LNCaP clone FGC (cell line): ENCODE measurements around the gene FOXB2.
"Not testable (repeated sequence)": the region's sequence is repeated elsewhere in the genome, so short reads cannot be mapped to it uniquely, and the experiment has no call there.

ENCODE experiments used
- DNase-seq: peaks from one replicate; pipeline ENCODE4 v3.0.0-alpha.2; 2011; ENCODE audit warnings: low read depth
- H3K4me3 ChIP-seq: 2 replicates; pipeline ENCODE4 v1.5.1; 2011; ENCODE audit warnings: mild to moderate bottlenecking, low read depth, low read length, control low read depth
- TF ChIP-seq, protein P1 (sequence below): IDR thresholded peaks from 2 replicates; pipeline ENCODE4 v1.5.1; 2012; ENCODE audit warnings: mild to moderate bottlenecking; ENCODE audit not compliant: control insufficient read depth, insufficient read depth; ENCODE audit errors: extremely low read depth

Gene FOXB2

DNA sequence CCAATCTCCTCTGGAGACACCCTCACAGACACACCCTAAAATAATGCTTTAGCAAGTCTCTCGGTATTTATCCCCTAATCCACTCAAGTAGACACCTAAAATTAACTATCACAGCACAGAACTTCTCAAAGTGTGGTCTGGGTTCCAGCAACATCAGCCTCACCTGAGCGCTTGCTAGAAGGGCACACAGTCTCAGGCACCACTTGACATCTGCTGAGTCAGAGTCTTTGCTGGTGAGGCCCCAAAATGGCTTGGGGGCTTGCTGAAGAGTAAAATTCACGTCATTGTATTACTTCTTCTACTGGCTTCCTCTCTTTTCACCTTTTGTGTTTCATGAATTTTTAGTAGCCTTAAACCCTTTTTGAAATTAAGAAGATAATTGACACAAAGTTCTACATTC lies 9.0 kb downstream of the FOXB2 start:
- TF ChIP-seq, protein P1, sequence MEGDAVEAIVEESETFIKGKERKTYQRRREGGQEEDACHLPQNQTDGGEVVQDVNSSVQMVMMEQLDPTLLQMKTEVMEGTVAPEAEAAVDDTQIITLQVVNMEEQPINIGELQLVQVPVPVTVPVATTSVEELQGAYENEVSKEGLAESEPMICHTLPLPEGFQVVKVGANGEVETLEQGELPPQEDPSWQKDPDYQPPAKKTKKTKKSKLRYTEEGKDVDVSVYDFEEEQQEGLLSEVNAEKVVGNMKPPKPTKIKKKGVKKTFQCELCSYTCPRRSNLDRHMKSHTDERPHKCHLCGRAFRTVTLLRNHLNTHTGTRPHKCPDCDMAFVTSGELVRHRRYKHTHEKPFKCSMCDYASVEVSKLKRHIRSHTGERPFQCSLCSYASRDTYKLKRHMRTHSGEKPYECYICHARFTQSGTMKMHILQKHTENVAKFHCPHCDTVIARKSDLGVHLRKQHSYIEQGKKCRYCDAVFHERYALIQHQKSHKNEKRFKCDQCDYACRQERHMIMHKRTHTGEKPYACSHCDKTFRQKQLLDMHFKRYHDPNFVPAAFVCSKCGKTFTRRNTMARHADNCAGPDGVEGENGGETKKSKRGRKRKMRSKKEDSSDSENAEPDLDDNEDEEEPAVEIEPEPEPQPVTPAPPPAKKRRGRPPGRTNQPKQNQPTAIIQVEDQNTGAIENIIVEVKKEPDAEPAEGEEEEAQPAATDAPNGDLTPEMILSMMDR: no peak
- no peak for DNase-seq
- H3K4me3 ChIP-seq: no peak overlapping the region

DNA sequence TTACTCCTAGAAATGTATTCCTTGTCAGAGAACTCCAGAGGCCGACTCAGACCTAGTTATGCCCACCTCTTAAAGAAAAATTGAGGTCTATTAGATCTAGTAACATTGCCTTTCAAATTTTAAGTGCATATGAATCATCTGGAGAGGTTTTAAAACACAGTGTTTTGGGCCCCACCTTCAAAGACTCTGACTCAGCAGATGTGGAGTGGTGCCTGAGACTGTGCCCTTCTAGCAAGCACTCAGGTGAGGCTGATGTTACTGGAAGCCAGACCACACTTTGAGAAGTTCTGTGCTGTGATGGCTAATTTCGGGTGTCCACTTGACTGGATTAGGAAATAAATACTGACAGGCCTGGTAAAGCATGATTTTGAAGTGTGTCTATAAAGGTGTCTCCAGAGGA lies 10.6 kb downstream of the FOXB2 start:
- TF ChIP-seq, protein P1: no peak
- DNase-seq: no peak
- no peak overlapping the region for H3K4me3 ChIP-seq

DNA sequence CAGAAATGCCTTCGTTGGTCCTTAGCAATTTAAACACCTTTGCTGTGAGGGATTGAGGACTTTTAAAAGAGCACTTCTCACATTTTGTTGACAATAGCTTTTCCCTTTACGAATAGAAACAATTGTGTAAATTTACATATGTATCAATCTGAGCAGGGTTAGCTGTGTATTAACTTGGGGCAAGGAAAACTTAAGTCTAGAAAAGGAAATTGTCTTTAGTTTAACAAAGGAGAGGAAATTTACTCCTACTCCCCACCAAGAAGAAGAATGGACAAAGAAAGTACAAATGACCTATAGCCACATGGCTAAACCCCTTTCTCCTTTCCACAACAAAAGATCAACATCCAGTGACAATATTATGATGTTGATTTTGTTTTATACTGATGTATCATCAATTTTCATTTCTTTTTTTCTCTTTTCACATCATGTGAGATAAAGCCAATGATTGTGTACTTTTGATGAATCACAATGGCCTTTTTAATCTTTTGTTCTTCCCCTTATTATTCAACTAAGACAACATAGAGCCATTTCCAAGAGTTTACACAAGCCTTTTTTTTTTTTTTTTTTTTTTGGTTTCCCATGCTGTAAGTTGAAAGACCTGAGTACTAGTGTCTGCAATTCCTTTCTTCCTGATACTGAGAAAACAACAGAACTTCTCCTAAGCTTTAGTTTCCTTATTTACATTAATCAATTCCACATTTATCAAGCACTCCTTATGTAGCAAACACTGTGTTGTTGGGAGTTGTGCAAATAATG lies 19.0 kb downstream of the FOXB2 start:
- H3K4me3 ChIP-seq: no peak overlapping the region
- TF ChIP-seq, protein P1: no peak
- DNase-seq: no peak

DNA sequence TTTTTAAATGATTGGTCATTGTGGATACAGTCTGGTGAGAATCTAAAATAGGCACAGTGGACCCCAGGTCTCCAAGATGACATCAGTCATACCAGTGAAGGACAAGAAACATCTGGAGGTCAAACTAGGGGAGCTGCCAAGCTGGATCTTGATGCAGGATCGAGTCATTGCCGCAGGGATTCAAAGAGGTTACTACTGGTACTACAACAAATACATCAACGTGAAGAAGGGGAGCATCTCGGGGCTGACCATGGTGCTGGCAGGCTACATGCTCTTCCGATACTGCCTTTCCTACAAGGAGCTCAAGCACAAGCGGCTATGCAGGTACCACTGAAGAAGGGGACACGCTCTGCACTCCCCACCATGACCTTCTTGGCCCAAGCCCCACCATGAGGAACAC lies 20.9 kb downstream of the FOXB2 start:
- no peak for DNase-seq
- TF ChIP-seq, protein P1: no peak
- no peak overlapping the region for H3K4me3 ChIP-seq

DNA sequence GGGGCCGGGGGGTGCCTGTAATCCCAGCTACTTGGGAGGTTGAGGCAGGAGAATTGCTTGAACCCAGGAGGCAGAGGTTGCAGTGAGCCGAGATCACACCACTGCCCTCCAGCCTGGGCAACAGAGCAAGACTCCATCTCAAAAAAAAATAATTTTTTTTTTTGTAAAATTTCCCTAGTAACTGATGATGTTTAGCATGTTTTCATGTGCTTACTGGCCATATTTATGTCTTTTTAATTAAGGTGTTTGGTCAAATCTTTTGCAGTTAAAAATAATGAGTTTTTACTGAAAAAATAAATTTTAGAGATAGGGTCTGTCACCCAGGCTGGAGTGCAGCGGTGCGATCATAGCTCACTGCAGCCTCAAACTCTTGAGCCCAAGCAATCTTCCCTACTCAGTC lies 24.3 kb downstream of the FOXB2 start:
- H3K4me3 ChIP-seq, DNase-seq: not testable (repeated sequence)

DNA sequence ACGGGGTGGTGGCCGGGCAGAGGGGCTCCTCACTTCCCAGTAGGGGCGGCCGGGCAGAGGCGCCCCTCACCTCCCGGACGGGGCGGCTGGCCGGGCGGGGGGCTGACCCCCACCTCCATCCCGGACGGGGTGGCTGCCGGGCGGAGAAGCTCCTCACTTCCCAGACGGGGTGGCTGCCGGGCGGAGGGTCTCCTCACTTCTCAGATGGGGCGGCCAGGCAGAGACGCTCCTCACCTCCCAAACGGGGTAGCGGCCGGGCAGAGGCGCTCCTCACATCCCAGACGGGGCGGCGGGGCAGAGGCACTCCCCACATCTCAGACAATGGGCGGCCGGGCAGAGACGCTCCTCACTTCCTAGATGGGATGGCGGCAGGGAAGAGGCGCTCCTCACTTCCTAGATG lies 41.2 kb downstream of the FOXB2 start:
- not testable (repeated sequence) for H3K4me3 ChIP-seq, DNase-seq

DNA sequence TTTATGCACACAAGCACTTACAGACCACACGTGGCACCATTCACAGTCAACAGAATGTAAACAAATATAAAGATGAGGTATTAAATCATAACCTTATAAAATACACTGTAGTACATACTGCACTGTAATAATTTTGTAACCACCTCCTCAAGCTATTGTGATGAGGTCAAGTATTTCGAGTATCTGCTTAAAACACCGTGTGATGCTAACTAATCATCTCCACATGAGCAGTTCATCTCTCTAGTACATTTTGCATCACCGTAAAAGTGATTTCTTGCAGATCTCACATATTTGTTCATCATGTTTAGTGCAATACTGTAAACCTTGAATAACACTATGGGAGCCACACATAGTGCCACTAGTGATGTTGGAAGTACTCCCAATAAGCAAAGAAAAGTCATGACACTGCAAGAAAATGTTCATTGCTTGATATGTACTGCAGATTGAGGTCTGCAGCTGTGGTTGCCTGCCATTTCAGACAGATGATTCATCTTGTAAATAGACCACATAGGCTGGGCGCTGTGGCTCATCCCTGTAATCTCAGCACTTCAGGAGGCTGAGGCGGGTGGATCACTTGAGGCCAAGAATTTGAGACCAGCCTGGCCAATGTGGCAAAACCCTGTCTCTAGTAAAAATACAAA lies 44.3 kb downstream of the FOXB2 start:
- H3K4me3 ChIP-seq: no peak overlapping the region
- peak; percentile 30 for DNase-seq
- TF ChIP-seq, protein P1: no peak

DNA sequence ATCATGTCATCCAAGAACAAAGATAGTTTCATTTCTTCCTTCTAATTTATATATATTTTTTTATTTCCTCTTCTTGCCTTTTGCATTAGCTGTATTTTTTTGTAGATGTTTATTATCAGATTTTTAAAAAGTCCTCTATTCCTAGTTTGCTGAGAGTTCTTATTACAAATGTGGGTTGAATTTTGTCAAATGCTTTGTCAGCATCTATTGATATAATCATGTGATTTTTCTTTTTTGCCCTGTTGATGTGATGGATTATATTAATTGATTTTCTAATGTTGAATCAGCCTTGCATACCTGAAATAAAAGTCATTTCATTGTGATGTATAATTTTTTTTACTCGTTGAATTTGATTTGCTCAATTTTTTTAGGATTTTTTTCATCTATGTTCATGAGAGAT lies 46.9 kb downstream of the FOXB2 start:
- no peak for DNase-seq
- TF ChIP-seq, protein P1: no peak

More for the DNA sequence above, 46.9 kb downstream of the FOXB2 start:
- H3K4me3 ChIP-seq: no peak overlapping the region
